K562 (cell line): ENCODE data around the gene JADE3.

Experiments used
- CREB1 ChIP-seq, 2 experiments: sonication (generic) in 1 of 2; formaldehyde crosslinking in 1 of 2; IDR thresholded peaks; 2 replicates each; pipeline versions ENCODE4 v1.6.1 to v1.8.0; 2012 to 2022; ENCODE audit warnings: inconsistent platforms in 1 of 2, mild to moderate bottlenecking in 1 of 2, missing genetic modification reagents in 1 of 2, moderate library complexity in 1 of 2
- CTCF ChIP-seq, 3 experiments: IDR thresholded peaks in 2 of 3; conservative IDR thresholded peaks in 1 of 3; 2 replicates each; pipeline ENCODE4 v1.5.1; 2011 to 2012; ENCODE audit warnings: low read length in 3 of 3, mild to moderate bottlenecking in 3 of 3, control low read depth in 2 of 3, improper control_type of control experiment in 1 of 3, inconsistent platforms in 1 of 3, low read depth in 1 of 3, mixed read lengths in 1 of 3, moderate library complexity in 1 of 3; ENCODE audit not compliant: insufficient read depth in 2 of 3
- RCOR1 ChIP-seq, 2 experiments: IDR thresholded peaks; 2 replicates each; pipeline ENCODE4 v1.6.1; 2012; ENCODE audit warnings: low read depth in 2 of 2, low read length in 2 of 2, borderline replicate concordance in 1 of 2, improper control_type of control experiment in 1 of 2
- TOE1 ChIP-seq, 2 experiments: fragments of 450-650 bp in 1 of 2; sonication (generic) in 1 of 2; formaldehyde crosslinking in 1 of 2; IDR thresholded peaks; 2 replicates each; pipeline versions ENCODE4 v1.7.1 to v1.8.0; 2016 to 2022; ENCODE audit warnings: borderline replicate concordance in 2 of 2, mild to moderate bottlenecking in 2 of 2, antibody characterized with exemption in 1 of 2, inconsistent platforms in 1 of 2, low read depth in 1 of 2, missing genetic modification reagents in 1 of 2, moderate library complexity in 1 of 2
- ZBTB11 ChIP-seq, 3 experiments: fragments of 200-800 bp in 1 of 3; fragments of 250-450 bp in 1 of 3; fragments of 450-650 bp in 1 of 3; sonication (Bioruptor Pico) in 1 of 3; sonication (Bioruptor generic) in 1 of 3; formaldehyde crosslinking in 1 of 3; IDR thresholded peaks; 2 replicates each; pipeline versions ENCODE4 v1.6.1 to v1.8.0; 2016 to 2022; ENCODE audit warnings: mild to moderate bottlenecking in 2 of 3, missing genetic modification characterization in 2 of 3, missing compliant biosample characterization in 1 of 3, moderate library complexity in 1 of 3

GRCh38 chrX:47080215-47080914, 168.1 kb downstream of the JADE3 start:
- TF ChIP-seq CREB1 (IDR thresholded peaks at IDR 0.05) = no peak
- no peak for TF ChIP-seq CREB1 (CRISPR knock-in tag; IDR thresholded peaks at IDR 0.05)
- no peak for TF ChIP-seq RCOR1 (IDR thresholded peaks at IDR 0.05; ENCODE audit: borderline replicate concordance in 1 of 2, low read depth in 2 of 2, low read length in 2 of 2)
- TF ChIP-seq TOE1 (IDR thresholded peaks at IDR 0.05; ENCODE audit: borderline replicate concordance) = no peak
- TF ChIP-seq TOE1 (CRISPR knock-in tag; IDR thresholded peaks at IDR 0.05; ENCODE audit: borderline replicate concordance, low read depth) = no peak
- TF ChIP-seq CTCF (IDR thresholded peaks at IDR 0.05 in 2 of 3, conservative IDR thresholded peaks at IDR 0.05 in 1 of 3; ENCODE audit: insufficient read depth in 2 of 3, low read depth in 1 of 3, low read length in 3 of 3) = no peak
- no peak for TF ChIP-seq ZBTB11 (CRISPR knock-in tag; IDR thresholded peaks at IDR 0.05)
